ENCODE measurements around the gene PTGR1.

DNA sequence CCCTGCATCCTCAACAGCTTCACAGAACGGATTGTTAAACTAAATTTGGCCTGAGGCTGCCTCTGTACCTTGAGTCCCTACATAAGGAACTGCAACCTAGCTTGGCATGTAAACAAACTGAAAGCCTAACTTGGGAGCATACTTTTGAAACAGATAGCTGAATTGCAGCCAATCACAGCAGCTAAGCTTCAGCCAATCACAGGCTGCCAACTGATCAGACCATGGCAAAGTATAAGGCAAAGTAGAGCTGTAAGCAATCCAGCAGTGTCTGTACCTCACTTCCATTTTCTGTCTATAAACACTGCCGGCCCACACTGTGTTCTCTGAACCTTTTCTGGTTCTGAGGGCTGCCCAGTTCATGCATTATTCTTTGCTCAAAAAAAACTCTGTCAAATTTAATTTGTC, 83.4 kb downstream of the PTGR1 start:
- TF ChIP-seq, protein P1, sequence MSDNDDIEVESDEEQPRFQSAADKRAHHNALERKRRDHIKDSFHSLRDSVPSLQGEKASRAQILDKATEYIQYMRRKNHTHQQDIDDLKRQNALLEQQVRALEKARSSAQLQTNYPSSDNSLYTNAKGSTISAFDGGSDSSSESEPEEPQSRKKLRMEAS (CRISPR knock-in tag; IDR thresholded peaks at IDR 0.05), result no peak
- TF ChIP-seq, protein P2, sequence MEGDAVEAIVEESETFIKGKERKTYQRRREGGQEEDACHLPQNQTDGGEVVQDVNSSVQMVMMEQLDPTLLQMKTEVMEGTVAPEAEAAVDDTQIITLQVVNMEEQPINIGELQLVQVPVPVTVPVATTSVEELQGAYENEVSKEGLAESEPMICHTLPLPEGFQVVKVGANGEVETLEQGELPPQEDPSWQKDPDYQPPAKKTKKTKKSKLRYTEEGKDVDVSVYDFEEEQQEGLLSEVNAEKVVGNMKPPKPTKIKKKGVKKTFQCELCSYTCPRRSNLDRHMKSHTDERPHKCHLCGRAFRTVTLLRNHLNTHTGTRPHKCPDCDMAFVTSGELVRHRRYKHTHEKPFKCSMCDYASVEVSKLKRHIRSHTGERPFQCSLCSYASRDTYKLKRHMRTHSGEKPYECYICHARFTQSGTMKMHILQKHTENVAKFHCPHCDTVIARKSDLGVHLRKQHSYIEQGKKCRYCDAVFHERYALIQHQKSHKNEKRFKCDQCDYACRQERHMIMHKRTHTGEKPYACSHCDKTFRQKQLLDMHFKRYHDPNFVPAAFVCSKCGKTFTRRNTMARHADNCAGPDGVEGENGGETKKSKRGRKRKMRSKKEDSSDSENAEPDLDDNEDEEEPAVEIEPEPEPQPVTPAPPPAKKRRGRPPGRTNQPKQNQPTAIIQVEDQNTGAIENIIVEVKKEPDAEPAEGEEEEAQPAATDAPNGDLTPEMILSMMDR (IDR thresholded peaks at IDR 0.05), result no peak
- TF ChIP-seq, protein P3, sequence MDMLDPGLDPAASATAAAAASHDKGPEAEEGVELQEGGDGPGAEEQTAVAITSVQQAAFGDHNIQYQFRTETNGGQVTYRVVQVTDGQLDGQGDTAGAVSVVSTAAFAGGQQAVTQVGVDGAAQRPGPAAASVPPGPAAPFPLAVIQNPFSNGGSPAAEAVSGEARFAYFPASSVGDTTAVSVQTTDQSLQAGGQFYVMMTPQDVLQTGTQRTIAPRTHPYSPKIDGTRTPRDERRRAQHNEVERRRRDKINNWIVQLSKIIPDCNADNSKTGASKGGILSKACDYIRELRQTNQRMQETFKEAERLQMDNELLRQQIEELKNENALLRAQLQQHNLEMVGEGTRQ (CRISPR knock-in tag; IDR thresholded peaks at IDR 0.05), result no peak
- TF ChIP-seq, protein P4, sequence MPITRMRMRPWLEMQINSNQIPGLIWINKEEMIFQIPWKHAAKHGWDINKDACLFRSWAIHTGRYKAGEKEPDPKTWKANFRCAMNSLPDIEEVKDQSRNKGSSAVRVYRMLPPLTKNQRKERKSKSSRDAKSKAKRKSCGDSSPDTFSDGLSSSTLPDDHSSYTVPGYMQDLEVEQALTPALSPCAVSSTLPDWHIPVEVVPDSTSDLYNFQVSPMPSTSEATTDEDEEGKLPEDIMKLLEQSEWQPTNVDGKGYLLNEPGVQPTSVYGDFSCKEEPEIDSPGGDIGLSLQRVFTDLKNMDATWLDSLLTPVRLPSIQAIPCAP (CRISPR knock-in tag; IDR thresholded peaks at IDR 0.05), result no peak
- TF ChIP-seq RELA (CRISPR knock-in tag; IDR thresholded peaks at IDR 0.05; ENCODE audit: borderline replicate concordance), result no peak
- TF ChIP-seq, protein P5, sequence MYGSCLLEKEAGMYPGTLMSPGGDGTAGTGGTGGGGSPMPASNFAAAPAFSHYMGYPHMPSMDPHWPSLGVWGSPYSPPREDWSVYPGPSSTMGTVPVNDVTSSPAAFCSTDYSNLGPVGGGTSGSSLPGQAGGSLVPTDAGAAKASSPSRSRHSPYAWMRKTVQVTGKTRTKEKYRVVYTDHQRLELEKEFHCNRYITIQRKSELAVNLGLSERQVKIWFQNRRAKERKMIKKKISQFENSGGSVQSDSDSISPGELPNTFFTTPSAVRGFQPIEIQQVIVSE (CRISPR knock-in tag; IDR thresholded peaks at IDR 0.05; ENCODE audit: borderline replicate concordance), result no peak
- TF ChIP-seq, protein P6, sequence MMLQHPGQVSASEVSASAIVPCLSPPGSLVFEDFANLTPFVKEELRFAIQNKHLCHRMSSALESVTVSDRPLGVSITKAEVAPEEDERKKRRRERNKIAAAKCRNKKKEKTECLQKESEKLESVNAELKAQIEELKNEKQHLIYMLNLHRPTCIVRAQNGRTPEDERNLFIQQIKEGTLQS (CRISPR knock-in tag; conservative IDR thresholded peaks at IDR 0.05), result no peak
- TF ChIP-seq KAT7 (CRISPR knock-in tag; IDR thresholded peaks at IDR 0.05; ENCODE audit: borderline replicate concordance), result no peak
- TF ChIP-seq NR1H2 (CRISPR knock-in tag; IDR thresholded peaks at IDR 0.05), result no peak
- TF ChIP-seq, protein P7, sequence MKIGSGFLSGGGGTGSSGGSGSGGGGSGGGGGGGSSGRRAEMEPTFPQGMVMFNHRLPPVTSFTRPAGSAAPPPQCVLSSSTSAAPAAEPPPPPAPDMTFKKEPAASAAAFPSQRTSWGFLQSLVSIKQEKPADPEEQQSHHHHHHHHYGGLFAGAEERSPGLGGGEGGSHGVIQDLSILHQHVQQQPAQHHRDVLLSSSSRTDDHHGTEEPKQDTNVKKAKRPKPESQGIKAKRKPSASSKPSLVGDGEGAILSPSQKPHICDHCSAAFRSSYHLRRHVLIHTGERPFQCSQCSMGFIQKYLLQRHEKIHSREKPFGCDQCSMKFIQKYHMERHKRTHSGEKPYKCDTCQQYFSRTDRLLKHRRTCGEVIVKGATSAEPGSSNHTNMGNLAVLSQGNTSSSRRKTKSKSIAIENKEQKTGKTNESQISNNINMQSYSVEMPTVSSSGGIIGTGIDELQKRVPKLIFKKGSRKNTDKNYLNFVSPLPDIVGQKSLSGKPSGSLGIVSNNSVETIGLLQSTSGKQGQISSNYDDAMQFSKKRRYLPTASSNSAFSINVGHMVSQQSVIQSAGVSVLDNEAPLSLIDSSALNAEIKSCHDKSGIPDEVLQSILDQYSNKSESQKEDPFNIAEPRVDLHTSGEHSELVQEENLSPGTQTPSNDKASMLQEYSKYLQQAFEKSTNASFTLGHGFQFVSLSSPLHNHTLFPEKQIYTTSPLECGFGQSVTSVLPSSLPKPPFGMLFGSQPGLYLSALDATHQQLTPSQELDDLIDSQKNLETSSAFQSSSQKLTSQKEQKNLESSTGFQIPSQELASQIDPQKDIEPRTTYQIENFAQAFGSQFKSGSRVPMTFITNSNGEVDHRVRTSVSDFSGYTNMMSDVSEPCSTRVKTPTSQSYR (CRISPR knock-in tag; IDR thresholded peaks at IDR 0.05), result no peak
- no peak for TF ChIP-seq ZNF317 (CRISPR knock-in tag; IDR thresholded peaks at IDR 0.05; ENCODE audit: borderline replicate concordance, low read depth)
- no peak for TF ChIP-seq SOX15 (CRISPR knock-in tag; IDR thresholded peaks at IDR 0.05)
- TF ChIP-seq NR2C2 (CRISPR knock-in tag; IDR thresholded peaks at IDR 0.05), result no peak
- no peak for TF ChIP-seq MXD4 (CRISPR knock-in tag; IDR thresholded peaks at IDR 0.05; ENCODE audit: borderline replicate concordance)

Measured in WTC11 (cell line).